ENCODE data around the gene C9orf72. TPM values are rescaled to one million over a fixed set of nuclear protein-coding genes. Genes with fewer than 3 reads are reported as not detected.
A peak's percentile ranks its signal among the peaks of the same experiment; 100 is the strongest.

Gene C9orf72
- total RNA-seq, 3 donors from 2014 or later = 12.5 to 20.5 (median 14.6) TPM

- Histone ChIP-seq H3K4me1 (ENCODE audit: low read depth) (peaks cover 12% of the 10 kb centered on the region), H3K4me3 (no peak overlapping the region), H3K9me3 (no peaks in the 10 kb centered on the region), H3K36me3 (ENCODE audit: low read depth) (no peaks in the 10 kb centered on the region)
- DNase-seq (no peak), ATAC-seq (no peak)
- intact Hi-C loops (cut with DNase I, micrococcal nuclease) = loop anchor here in 1 of 2 donors (5.0 kb wide), 1 partner anchor 199 kb away; no protein-coding TSS in a partner anchor
- no peak for TF ChIP-seq CTCF (IDR thresholded peaks at IDR 0.05)
Measured at GRCh38 chr9:27530915-27531755, 42.1 kb downstream of the C9orf72 start.

- intact Hi-C loops (cut with DNase I, micrococcal nuclease) = loop anchor here in 1 of 2 donors (5.0 kb wide), 1 partner anchor 197 kb away; no protein-coding TSS in a partner anchor
- Histone ChIP-seq H3K36me3 (ENCODE audit: low read depth) (no peaks in the 10 kb centered on the region), H3K9me3 (no peaks in the 10 kb centered on the region), H3K4me1 (ENCODE audit: low read depth) (peaks cover 12% of the 10 kb centered on the region), H3K4me3 (peak within 1 kb of the TSS; percentile 82)
- peak; percentile 82 for TF ChIP-seq CTCF (IDR thresholded peaks at IDR 0.05)
- DNase-seq (peak; percentile 84 to 93 (median 92)), ATAC-seq (peak; percentile 86)
Measured at GRCh38 chr9:27529316-27530278, 43.7 kb downstream of the C9orf72 start, which contains the start of gene MOB3B. TSS of gene MOB3B (minus strand) at chr9:27529814. CDS start at chr9:27455550, 74,264 bp downstream.

- H3K36me3 ChIP-seq (ENCODE audit: low read depth) = no peaks in the 10 kb centered on the region
- TF ChIP-seq CTCF (IDR thresholded peaks at IDR 0.05) = no peak
- no peaks in the 10 kb centered on the region for H3K9me3 ChIP-seq
- ATAC-seq (peak; percentile 65), DNase-seq (peak; percentile 62 to 81 (median 79))
- intact Hi-C loops (cut with DNase I, micrococcal nuclease) = no loop called here
- H3K4me1 ChIP-seq (ENCODE audit: low read depth) = peaks cover 12% of the 10 kb centered on the region
- H3K4me3 ChIP-seq = peak overlapping the region; percentile 82
Measured at GRCh38 chr9:27528886-27529315, 44.4 kb downstream of the C9orf72 start.

GRCh38 chr9:27528076-27528885 is 45.0 kb downstream of the C9orf72 start:
- ATAC-seq (peak; percentile 89), DNase-seq (peak; percentile 90 to 92 (median 91))
- Histone ChIP-seq H3K4me1 (ENCODE audit: low read depth) (peaks cover 12% of the 10 kb centered on the region), H3K4me3 (peak overlapping the region; percentile 82), H3K9me3 (no peaks in the 10 kb centered on the region), H3K36me3 (ENCODE audit: low read depth) (no peaks in the 10 kb centered on the region)
- intact Hi-C loops (cut with DNase I, micrococcal nuclease) = no loop called here
- no peak for TF ChIP-seq CTCF (IDR thresholded peaks at IDR 0.05)

GRCh38 chr9:27527702-27528075 is 45.6 kb downstream of the C9orf72 start:
- no peak for TF ChIP-seq CTCF (IDR thresholded peaks at IDR 0.05)
- Histone ChIP-seq H3K9me3 (no peaks in the 10 kb centered on the region), H3K4me1 (ENCODE audit: low read depth) (peaks cover 12% of the 10 kb centered on the region), H3K36me3 (ENCODE audit: low read depth) (no peaks in the 10 kb centered on the region), H3K4me3 (peak overlapping the region; percentile 82)
- ATAC-seq = no peak
- intact Hi-C loops (cut with DNase I, micrococcal nuclease) = no loop called here
- peak in 1 of 3 donors; percentile 37 for DNase-seq
